ENCODE data around the gene CBFA2T2. TPM values are rescaled to one million over a fixed set of nuclear protein-coding genes. Genes with fewer than 3 reads are reported as not detected.
"Not testable (repeated sequence)": the region's sequence is repeated elsewhere in the genome, so short reads cannot be mapped to it uniquely, and the experiment has no call there.

The CBFA2T2 gene
- 1 to 10 TPM; 6.6 to 7.9 (median 7.5) TPM for total RNA-seq

GRCh38 chr20:33490023-33490933 lies at the start of gene CBFA2T2:
Gene CBFA2T2, plus strand, starts transcription at chr20:33490096. Its CDS starts 172 bp downstream, at chr20:33490268.
- Mint-ChIP-seq H3K27me3 (ENCODE audit: low read depth) (no peaks in the 10 kb centered on the region), H3K4me1 (ENCODE audit: low read depth) (peaks cover 12% of the 10 kb centered on the region), H3K4me3 (peak within 1 kb of the TSS; percentile 85), H3K36me3 (ENCODE audit: insufficient read depth) (no peaks in the 10 kb centered on the region), H3K9me3 (no peaks in the 10 kb centered on the region)
- peak; percentile 71 to 74 for ATAC-seq
- no peak for DNase-seq

GRCh38 chr20:33440562-33440961 lies 49.3 kb upstream of the CBFA2T2 start:
- not testable (repeated sequence) for ATAC-seq; H3K36me3 Mint-ChIP-seq (ENCODE audit: insufficient read depth)

GRCh38 chr20:33441142-33441955 lies 48.5 kb upstream of the CBFA2T2 start:
- ATAC-seq (no peak), DNase-seq (no peak)
- Mint-ChIP-seq H3K27me3 (ENCODE audit: low read depth) (no peaks in the 10 kb centered on the region), H3K4me1 (ENCODE audit: low read depth) (peaks cover 13% of the 10 kb centered on the region), H3K4me3 (peak overlapping the region; percentile 76), H3K36me3 (ENCODE audit: insufficient read depth) (no peaks in the 10 kb centered on the region), H3K9me3 (no peaks in the 10 kb centered on the region)

More at GRCh38 chr20:33440562-33440961, 49.3 kb upstream of the CBFA2T2 start:
- H3K4me3 Mint-ChIP-seq; H3K9me3 Mint-ChIP-seq; DNase-seq; H3K27me3 Mint-ChIP-seq (ENCODE audit: low read depth): not testable (repeated sequence)
- peaks cover 13% of the 10 kb centered on the region for H3K4me1 Mint-ChIP-seq (ENCODE audit: low read depth)

GRCh38 chr20:33442136-33443005 lies 47.5 kb upstream of the CBFA2T2 start:
- peak overlapping the region; percentile 76 for H3K4me3 Mint-ChIP-seq
- H3K27me3 Mint-ChIP-seq (ENCODE audit: low read depth) = no peaks in the 10 kb centered on the region
- H3K9me3 Mint-ChIP-seq = no peaks in the 10 kb centered on the region
- H3K4me1 Mint-ChIP-seq (ENCODE audit: low read depth) = peaks cover 13% of the 10 kb centered on the region
- H3K36me3 Mint-ChIP-seq (ENCODE audit: insufficient read depth) = no peaks in the 10 kb centered on the region
- DNase-seq (no peak), ATAC-seq (no peak)

GRCh38 chr20:33443006-33443511 lies 46.8 kb upstream of the CBFA2T2 start:
- DNase-seq = peak; percentile 12
- Mint-ChIP-seq H3K4me1 (ENCODE audit: low read depth) (peaks cover 13% of the 10 kb centered on the region), H3K27me3 (ENCODE audit: low read depth) (no peaks in the 10 kb centered on the region), H3K36me3 (ENCODE audit: insufficient read depth) (no peaks in the 10 kb centered on the region), H3K9me3 (no peaks in the 10 kb centered on the region), H3K4me3 (peak overlapping the region; percentile 76)
- peak; percentile 47 to 59 for ATAC-seq

GRCh38 chr20:33443512-33444239 lies 46.2 kb upstream of the CBFA2T2 start, which contains the start of gene SNTA1:
Gene SNTA1, minus strand, starts transcription at chr20:33443763. Its CDS starts 143 bp downstream, at chr20:33443620.
- peak within 1 kb of the TSS; percentile 88 for H3K4me3 Mint-ChIP-seq
- DNase-seq (peak; percentile 86), ATAC-seq (peak; percentile 87 to 91)
- peaks cover 13% of the 10 kb centered on the region for H3K4me1 Mint-ChIP-seq (ENCODE audit: low read depth)
- peaks cover 4% of the 10 kb centered on the region for H3K9me3 Mint-ChIP-seq
- H3K27me3 Mint-ChIP-seq (ENCODE audit: low read depth) = no peaks in the 10 kb centered on the region
- H3K36me3 Mint-ChIP-seq (ENCODE audit: insufficient read depth) = no peaks in the 10 kb centered on the region

GRCh38 chr20:33444797-33445560 lies 44.9 kb upstream of the CBFA2T2 start:
- Mint-ChIP-seq H3K36me3 (ENCODE audit: insufficient read depth) (no peaks in the 10 kb centered on the region), H3K9me3 (peaks cover 4% of the 10 kb centered on the region), H3K27me3 (ENCODE audit: low read depth) (no peaks in the 10 kb centered on the region), H3K4me1 (ENCODE audit: low read depth) (peaks cover 13% of the 10 kb centered on the region), H3K4me3 (peak overlapping the region; percentile 88)
- DNase-seq (peak; percentile 20), ATAC-seq (no peak)

GRCh38 chr20:33445881-33446625 lies 43.8 kb upstream of the CBFA2T2 start:
- Mint-ChIP-seq H3K27me3 (ENCODE audit: low read depth) (no peaks in the 10 kb centered on the region), H3K4me3 (no peak overlapping the region), H3K9me3 (peaks cover 4% of the 10 kb centered on the region), H3K36me3 (ENCODE audit: insufficient read depth) (no peaks in the 10 kb centered on the region), H3K4me1 (ENCODE audit: low read depth) (peaks cover 13% of the 10 kb centered on the region)
- no peak for DNase-seq
- no peak for ATAC-seq

- Mint-ChIP-seq H3K9me3 (peaks cover 4% of the 10 kb centered on the region), H3K27me3 (ENCODE audit: low read depth) (no peaks in the 10 kb centered on the region), H3K4me1 (ENCODE audit: low read depth) (no peaks in the 10 kb centered on the region), H3K36me3 (ENCODE audit: insufficient read depth) (no peaks in the 10 kb centered on the region), H3K4me3 (no peak overlapping the region)
- no peak for ATAC-seq
- DNase-seq = no peak
Observed at GRCh38 chr20:33450867-33451266, 39.0 kb upstream of the CBFA2T2 start.

GRCh38 chr20:33456916-33457642 lies 32.8 kb upstream of the CBFA2T2 start:
- not testable (repeated sequence) for H3K4me1 Mint-ChIP-seq (ENCODE audit: low read depth); H3K9me3 Mint-ChIP-seq; H3K27me3 Mint-ChIP-seq (ENCODE audit: low read depth); H3K36me3 Mint-ChIP-seq (ENCODE audit: insufficient read depth); H3K4me3 Mint-ChIP-seq
- peak; percentile 93 for ATAC-seq
- peak; percentile 80 for DNase-seq

- no peak for ATAC-seq
- no peak for DNase-seq
- Mint-ChIP-seq H3K36me3 (ENCODE audit: insufficient read depth) (no peaks in the 10 kb centered on the region), H3K27me3 (ENCODE audit: low read depth) (no peaks in the 10 kb centered on the region), H3K4me1 (ENCODE audit: low read depth) (no peaks in the 10 kb centered on the region), H3K9me3 (no peaks in the 10 kb centered on the region), H3K4me3 (peak overlapping the region; percentile 24)
Observed at GRCh38 chr20:33459599-33459998, 30.3 kb upstream of the CBFA2T2 start.

All from activated T-cell treated with anti-CD3 and anti-CD28 coated beads, Interleukin-2, amount 50 U/mL, for 4 hours (primary cell).